ENCODE data around the gene COL13A1. TPM values are rescaled to one million over a fixed set of nuclear protein-coding genes. Genes with fewer than 3 reads are reported as not detected.

Gene COL13A1
- total and polyA plus RNA-seq, 4 donors = 0.17 to 0.47 (median 0.18) TPM

DNA sequence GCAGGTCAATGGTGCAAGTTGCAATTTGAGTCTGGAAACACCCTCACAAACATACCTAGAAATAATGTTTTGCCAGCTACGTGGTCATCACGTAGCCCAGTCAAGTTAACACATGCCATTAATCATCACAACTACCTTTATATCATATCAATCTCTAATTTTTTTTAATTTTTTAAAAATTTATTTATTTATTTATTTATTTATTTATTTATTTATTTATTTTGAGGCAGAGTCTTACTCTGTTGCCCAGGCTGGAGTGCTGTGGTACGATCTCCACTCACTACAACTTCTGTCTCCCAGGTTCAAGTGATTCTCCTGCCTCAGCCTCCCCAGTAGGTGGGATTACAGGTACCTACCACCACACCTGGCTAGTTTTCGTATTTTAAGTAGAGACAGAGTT, 198.6 kb downstream of the COL13A1 start:
- no peak for DNase-seq (ENCODE audit: low spot score)
- H3K36me3 ChIP-seq (ENCODE audit: control insufficient read depth in 4 of 4, insufficient read depth in 3 of 4, low read depth in 1 of 4, low read length in 3 of 4) = no peaks in the 10 kb centered on the region
- H3K9me3 ChIP-seq (ENCODE audit: control insufficient read depth in 4 of 4, low read length in 3 of 4) = no peaks in the 10 kb centered on the region
- H3K27me3 ChIP-seq (ENCODE audit: control insufficient read depth in 4 of 4, insufficient read depth in 4 of 4, low read length in 3 of 4) = no peaks in the 10 kb centered on the region
- H3K4me3 ChIP-seq (ENCODE audit: low read depth in 1 of 3, low read length in 3 of 3) = no peak overlapping the region
- no peaks in the 10 kb centered on the region for H3K4me1 ChIP-seq (ENCODE audit: control insufficient read depth in 4 of 4, insufficient read depth in 4 of 4, low read length in 3 of 4)
- 97% methylated on average over 4 of the region's 4 CpGs for WGBS
- TF ChIP-seq, protein P1, sequence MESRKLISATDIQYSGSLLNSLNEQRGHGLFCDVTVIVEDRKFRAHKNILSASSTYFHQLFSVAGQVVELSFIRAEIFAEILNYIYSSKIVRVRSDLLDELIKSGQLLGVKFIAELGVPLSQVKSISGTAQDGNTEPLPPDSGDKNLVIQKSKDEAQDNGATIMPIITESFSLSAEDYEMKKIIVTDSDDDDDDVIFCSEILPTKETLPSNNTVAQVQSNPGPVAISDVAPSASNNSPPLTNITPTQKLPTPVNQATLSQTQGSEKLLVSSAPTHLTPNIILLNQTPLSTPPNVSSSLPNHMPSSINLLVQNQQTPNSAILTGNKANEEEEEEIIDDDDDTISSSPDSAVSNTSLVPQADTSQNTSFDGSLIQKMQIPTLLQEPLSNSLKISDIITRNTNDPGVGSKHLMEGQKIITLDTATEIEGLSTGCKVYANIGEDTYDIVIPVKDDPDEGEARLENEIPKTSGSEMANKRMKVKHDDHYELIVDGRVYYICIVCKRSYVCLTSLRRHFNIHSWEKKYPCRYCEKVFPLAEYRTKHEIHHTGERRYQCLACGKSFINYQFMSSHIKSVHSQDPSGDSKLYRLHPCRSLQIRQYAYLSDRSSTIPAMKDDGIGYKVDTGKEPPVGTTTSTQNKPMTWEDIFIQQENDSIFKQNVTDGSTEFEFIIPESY (IDR thresholded peaks at IDR 0.05) = no peak
- TF ChIP-seq FOXA2 (IDR thresholded peaks at IDR 0.05) = no peak
- no peak for TF ChIP-seq TAF1 (conservative IDR thresholded peaks at IDR 0.05)
- TF ChIP-seq SP1 (IDR thresholded peaks at IDR 0.05) = no peak
- no peak for TF ChIP-seq HNF4G (IDR thresholded peaks at IDR 0.05)
- TF ChIP-seq YY1 (IDR thresholded peaks at IDR 0.05) = no peak
- H3K9ac ChIP-seq (ENCODE audit: low read depth in 1 of 2, low read length in 2 of 2) = no peak overlapping the region
- H3K27ac ChIP-seq (ENCODE audit: low read depth in 1 of 2, low read length in 2 of 2) = no peak overlapping the region

DNA sequence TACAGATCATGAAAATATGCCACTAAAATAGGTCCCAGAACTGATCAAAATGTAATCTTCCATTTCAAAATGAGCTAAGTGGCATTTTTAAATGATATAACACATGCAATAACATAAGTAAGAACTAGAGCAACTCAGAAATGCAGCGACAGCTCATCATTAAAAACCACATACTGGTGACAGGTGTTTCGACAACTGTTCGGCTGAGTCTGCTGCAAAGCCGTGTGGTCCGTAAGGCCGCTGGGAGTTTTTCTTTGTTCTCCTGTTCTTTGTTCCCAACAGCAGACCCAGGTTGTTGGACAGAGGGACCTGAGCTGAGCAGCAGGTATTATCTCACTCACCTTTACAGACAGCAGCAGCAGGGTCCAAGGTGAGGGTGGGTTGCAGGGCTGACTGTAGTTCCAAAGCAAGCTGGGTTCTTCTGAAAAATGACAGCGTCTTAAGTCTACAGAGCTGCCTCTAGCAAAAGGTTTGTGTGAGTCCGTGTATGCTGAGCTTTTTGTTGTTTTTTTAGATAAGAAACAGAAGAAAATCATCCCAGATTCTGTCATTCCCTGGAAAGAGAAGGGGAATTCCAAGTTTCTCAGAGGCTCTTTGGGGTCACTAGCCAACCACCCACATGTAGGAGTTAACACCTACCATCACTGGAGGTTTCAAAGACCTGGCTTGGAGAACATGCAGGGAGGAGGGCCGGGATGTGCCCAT, 205.6 kb downstream of the COL13A1 start:
- H3K27ac ChIP-seq (ENCODE audit: low read depth in 1 of 2, low read length in 2 of 2) = no peak overlapping the region
- peaks cover 0 to 2% (median 0%) of the 10 kb centered on the region in 4 donors for H3K27me3 ChIP-seq (ENCODE audit: control insufficient read depth in 4 of 4, insufficient read depth in 4 of 4, low read length in 3 of 4)
- peaks cover 0 to 4% (median 0%) of the 10 kb centered on the region in 4 donors for H3K9me3 ChIP-seq (ENCODE audit: control insufficient read depth in 4 of 4, low read length in 3 of 4)
- no peaks in the 10 kb centered on the region for H3K36me3 ChIP-seq (ENCODE audit: control insufficient read depth in 4 of 4, insufficient read depth in 3 of 4, low read depth in 1 of 4, low read length in 3 of 4)
- WGBS = 89% methylated on average over 9 of the region's 9 CpGs
- no peak for DNase-seq (ENCODE audit: low spot score)
- H3K4me1 ChIP-seq (ENCODE audit: control insufficient read depth in 4 of 4, insufficient read depth in 4 of 4, low read length in 3 of 4) = no peaks in the 10 kb centered on the region
- TF ChIP-seq, protein P2, sequence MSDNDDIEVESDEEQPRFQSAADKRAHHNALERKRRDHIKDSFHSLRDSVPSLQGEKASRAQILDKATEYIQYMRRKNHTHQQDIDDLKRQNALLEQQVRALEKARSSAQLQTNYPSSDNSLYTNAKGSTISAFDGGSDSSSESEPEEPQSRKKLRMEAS (IDR thresholded peaks at IDR 0.05) = no peak
- TF ChIP-seq YY1 (IDR thresholded peaks at IDR 0.05) (no peak), NR2F2 (IDR thresholded peaks at IDR 0.05) (no peak), GABPA (IDR thresholded peaks at IDR 0.05 in 1 of 2, conservative IDR thresholded peaks at IDR 0.05 in 1 of 2) (no peak)
- TF ChIP-seq, protein P3, sequence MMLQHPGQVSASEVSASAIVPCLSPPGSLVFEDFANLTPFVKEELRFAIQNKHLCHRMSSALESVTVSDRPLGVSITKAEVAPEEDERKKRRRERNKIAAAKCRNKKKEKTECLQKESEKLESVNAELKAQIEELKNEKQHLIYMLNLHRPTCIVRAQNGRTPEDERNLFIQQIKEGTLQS (IDR thresholded peaks at IDR 0.05) = no peak
- no peak overlapping the region for H3K9ac ChIP-seq (ENCODE audit: low read depth in 1 of 2, low read length in 2 of 2)
- H3K4me3 ChIP-seq (ENCODE audit: low read depth in 1 of 3, low read length in 3 of 3) = no peak overlapping the region

Other genes starting within 250 kb of the COL13A1 start
- not detected for gene NEUROG3, start 228.5 kb upstream of the COL13A1 start, total RNA-seq
- gene NEUROG3, start 228.5 kb upstream of the COL13A1 start, polyA plus RNA-seq = not detected
- under 1 TPM; 0.84 to 0.89 TPM for gene FAM241B, start 171.7 kb upstream of the COL13A1 start, total RNA-seq
- gene FAM241B, start 171.7 kb upstream of the COL13A1 start, polyA plus RNA-seq = 1 to 10 TPM; 2.4 to 2.5 TPM